Measurements from ENCODE around the gene DCXR.

DCXR gene

DNA sequence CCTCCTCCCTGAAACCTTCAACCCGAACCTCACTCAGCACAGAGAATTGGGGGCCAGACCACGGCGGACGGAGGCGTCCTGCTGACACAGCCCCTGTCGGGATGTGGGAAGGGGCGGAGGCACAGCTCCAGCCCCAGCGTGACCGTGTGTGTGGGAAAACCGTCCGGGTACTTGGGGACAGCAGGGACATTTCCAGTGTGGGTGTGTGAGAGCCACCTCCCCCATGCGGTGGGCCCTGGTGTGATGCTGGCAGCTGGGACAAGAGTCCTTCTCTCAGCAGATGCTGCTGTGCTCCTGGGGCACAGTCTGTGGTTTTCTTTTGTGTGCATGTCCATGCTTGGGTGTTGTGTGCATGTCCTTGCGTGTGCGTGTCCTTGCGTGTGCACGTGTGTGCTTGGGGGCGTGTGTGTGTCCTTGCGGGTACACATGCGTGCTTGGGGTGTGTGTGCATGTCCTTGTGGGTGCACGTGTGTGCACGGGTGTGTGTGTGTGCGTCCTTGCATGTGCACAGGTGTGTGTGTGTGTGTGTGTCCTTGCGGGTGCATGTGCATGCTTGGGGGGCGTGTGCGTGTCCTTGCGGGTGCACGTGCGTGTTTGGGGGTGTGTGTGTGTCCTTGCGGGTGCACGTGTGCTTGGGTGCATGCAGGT is 31.7 kb downstream of the DCXR start (continued):
- TF ChIP-seq YY1 (tag by site-specific recombination; IDR thresholded peaks at IDR 0.05) (no peak), ZNF596 (tag by site-specific recombination; IDR thresholded peaks at IDR 0.05) (no peak), ZIC2 (tag by site-specific recombination; IDR thresholded peaks at IDR 0.05) (peak; percentile 40)
- TF ChIP-seq, protein P1, sequence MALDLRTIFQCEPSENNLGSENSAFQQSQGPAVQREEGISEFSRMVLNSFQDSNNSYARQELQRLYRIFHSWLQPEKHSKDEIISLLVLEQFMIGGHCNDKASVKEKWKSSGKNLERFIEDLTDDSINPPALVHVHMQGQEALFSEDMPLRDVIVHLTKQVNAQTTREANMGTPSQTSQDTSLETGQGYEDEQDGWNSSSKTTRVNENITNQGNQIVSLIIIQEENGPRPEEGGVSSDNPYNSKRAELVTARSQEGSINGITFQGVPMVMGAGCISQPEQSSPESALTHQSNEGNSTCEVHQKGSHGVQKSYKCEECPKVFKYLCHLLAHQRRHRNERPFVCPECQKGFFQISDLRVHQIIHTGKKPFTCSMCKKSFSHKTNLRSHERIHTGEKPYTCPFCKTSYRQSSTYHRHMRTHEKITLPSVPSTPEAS (tag by site-specific recombination; IDR thresholded peaks at IDR 0.05), result peak; percentile 85

DNA sequence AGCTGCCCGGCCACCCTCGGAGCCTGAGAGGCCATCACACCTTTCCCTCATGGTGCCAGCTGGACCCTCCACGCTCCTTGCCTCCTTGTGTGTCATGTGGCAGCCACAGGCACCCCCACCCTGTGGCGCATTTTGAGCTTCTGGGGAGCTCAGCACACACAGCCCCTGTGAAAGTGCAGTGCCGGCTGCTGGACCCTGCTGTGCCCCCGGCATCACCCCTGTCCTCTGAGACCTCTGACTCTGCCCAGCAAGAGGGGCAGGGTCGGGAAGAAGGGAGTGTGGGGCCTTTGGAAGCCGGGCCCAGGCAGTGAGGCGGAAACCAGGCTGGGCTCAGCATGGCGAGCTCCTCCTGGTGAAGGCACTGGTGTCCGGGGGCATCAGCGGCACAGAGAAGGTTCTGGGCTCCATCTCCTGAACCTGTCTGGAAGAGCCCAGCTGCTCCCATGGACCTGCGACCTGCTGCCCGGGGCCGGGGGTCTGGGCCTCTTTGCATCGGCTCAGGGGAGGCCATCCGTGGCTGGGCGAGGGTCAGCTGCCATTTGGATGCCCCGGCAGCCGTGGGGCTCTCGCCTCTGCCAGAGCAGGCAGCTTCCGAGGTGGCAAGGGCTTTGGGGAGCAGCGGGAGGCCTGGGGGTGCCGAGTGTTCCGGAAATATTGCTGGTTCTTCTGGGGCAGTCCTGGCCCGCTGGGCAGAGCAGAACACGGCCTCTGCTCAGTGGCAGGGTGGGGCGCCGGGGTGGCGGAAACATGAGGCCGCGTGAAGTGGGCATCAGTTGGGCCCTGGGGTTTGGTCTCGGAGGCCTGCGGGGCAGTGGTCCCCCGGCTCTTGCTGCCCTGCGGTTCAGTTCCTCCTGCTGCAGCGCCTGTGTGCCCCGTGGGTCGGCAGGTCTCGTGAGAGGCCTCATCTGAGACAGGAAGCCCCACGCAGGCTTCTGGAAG is 32.7 kb downstream of the DCXR start:
- Histone ChIP-seq H3K4me3 (ENCODE audit: low read depth, low read length) (no peak overlapping the region), H3K36me3 (ENCODE audit: control insufficient read depth in 2 of 2, insufficient read depth in 1 of 2, low read length in 2 of 2) (no peaks in the 10 kb centered on the region), H3K27ac (ENCODE audit: extremely low read depth, low read depth, low read length) (no peak overlapping the region), H3K9me3 (ENCODE audit: control insufficient read depth, insufficient read depth, low read depth, low read length) (no peaks in the 10 kb centered on the region), H3K4me1 (ENCODE audit: control insufficient read depth, insufficient read depth, low read length) (peaks cover 6% of the 10 kb centered on the region; the same call in 1 of the 2 replicates)
- no peak for TF ChIP-seq HOXA7 (CRISPR knock-in tag; IDR thresholded peaks at IDR 0.05; ENCODE audit: borderline replicate concordance)
- no peak for TF ChIP-seq ZNF133 (tag by site-specific recombination; IDR thresholded peaks at IDR 0.05)
- no peak for TF ChIP-seq SP2 (tag by site-specific recombination; IDR thresholded peaks at IDR 0.05)
- no peak for TF ChIP-seq KLF1 (tag by site-specific recombination; IDR thresholded peaks at IDR 0.05)
- TF ChIP-seq ZNF626 (tag by site-specific recombination; IDR thresholded peaks at IDR 0.05), result no peak
- TF ChIP-seq TCF7L2 (IDR thresholded peaks at IDR 0.05; ENCODE audit: borderline replicate concordance, low read depth, low read length), result no peak
- TF ChIP-seq, protein P2, sequence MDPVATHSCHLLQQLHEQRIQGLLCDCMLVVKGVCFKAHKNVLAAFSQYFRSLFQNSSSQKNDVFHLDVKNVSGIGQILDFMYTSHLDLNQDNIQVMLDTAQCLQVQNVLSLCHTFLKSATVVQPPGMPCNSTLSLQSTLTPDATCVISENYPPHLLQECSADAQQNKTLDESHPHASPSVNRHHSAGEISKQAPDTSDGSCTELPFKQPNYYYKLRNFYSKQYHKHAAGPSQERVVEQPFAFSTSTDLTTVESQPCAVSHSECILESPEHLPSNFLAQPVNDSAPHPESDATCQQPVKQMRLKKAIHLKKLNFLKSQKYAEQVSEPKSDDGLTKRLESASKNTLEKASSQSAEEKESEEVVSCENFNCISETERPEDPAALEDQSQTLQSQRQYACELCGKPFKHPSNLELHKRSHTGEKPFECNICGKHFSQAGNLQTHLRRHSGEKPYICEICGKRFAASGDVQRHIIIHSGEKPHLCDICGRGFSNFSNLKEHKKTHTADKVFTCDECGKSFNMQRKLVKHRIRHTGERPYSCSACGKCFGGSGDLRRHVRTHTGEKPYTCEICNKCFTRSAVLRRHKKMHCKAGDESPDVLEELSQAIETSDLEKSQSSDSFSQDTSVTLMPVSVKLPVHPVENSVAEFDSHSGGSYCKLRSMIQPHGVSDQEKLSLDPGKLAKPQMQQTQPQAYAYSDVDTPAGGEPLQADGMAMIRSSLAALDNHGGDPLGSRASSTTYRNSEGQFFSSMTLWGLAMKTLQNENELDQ (tag by site-specific recombination; IDR thresholded peaks at IDR 0.05; ENCODE audit: low read depth), result no peak
- no peak for TF ChIP-seq ZNF776 (tag by site-specific recombination; IDR thresholded peaks at IDR 0.05; ENCODE audit: borderline replicate concordance)
- TF ChIP-seq ZNF2 (tag by site-specific recombination; IDR thresholded peaks at IDR 0.05), result no peak
- TF ChIP-seq ZNF274 (IDR thresholded peaks at IDR 0.05; ENCODE audit: low read length), result no peak
- no peak for TF ChIP-seq ZNF274 (tag by site-specific recombination; IDR thresholded peaks at IDR 0.05; ENCODE audit: borderline replicate concordance)
- no peak for TF ChIP-seq OVOL3 (tag by site-specific recombination; IDR thresholded peaks at IDR 0.05)
- TF ChIP-seq ZNF266 (tag by site-specific recombination; IDR thresholded peaks at IDR 0.05; ENCODE audit: low read depth), result no peak
- TF ChIP-seq ZNF138 (tag by site-specific recombination; IDR thresholded peaks at IDR 0.05; ENCODE audit: borderline replicate concordance), result no peak
- TF ChIP-seq ZNF561 (tag by site-specific recombination; IDR thresholded peaks at IDR 0.05; ENCODE audit: borderline replicate concordance), result no peak
- TF ChIP-seq ZNF184 (tag by site-specific recombination; IDR thresholded peaks at IDR 0.05), result no peak
- TF ChIP-seq GLI4 (tag by site-specific recombination; IDR thresholded peaks at IDR 0.05), result no peak
- no peak for TF ChIP-seq SALL2 (tag by site-specific recombination; IDR thresholded peaks at IDR 0.05; ENCODE audit: borderline replicate concordance)
- TF ChIP-seq, protein P3, sequence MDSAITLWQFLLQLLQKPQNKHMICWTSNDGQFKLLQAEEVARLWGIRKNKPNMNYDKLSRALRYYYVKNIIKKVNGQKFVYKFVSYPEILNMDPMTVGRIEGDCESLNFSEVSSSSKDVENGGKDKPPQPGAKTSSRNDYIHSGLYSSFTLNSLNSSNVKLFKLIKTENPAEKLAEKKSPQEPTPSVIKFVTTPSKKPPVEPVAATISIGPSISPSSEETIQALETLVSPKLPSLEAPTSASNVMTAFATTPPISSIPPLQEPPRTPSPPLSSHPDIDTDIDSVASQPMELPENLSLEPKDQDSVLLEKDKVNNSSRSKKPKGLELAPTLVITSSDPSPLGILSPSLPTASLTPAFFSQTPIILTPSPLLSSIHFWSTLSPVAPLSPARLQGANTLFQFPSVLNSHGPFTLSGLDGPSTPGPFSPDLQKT (IDR thresholded peaks at IDR 0.05; ENCODE audit: borderline replicate concordance, low read depth, low read length), result no peak
- no peak for TF ChIP-seq ZNF335 (tag by site-specific recombination; conservative IDR thresholded peaks at IDR 0.05)
- no peak for TF ChIP-seq ZNF768 (tag by site-specific recombination; IDR thresholded peaks at IDR 0.05)
- ChIA-PET POLR2A (interaction anchor here (1.6 to 1.7 kb wide), 2 partner anchors 14 to 25 kb away, joined by 3 to 13 read pairs; no protein-coding TSS in a partner anchor), CTCF (interaction anchor here (0.9 to 3.3 kb wide), 4 partner anchors 9 to 45 kb away, joined by 6 to 31 read pairs (median 14); partner anchors contain the start of gene NOTUM)
